Endometrial microvascular endothelial cells (primary cell): ENCODE data around the gene FAM222A. TPM values are rescaled to one million over a fixed set of nuclear protein-coding genes. Genes with fewer than 3 reads are reported as not detected.
"Not testable (repeated sequence)": the region's sequence is repeated elsewhere in the genome, so short reads cannot be mapped to it uniquely, and the experiment has no call there.

Experiments used
- in situ Hi-C: cut with HindIII; loops from 2 replicates; pipeline ENCODE4 v1.10.0; 2017; ENCODE audit warnings: low sequenced_read_pairs, low pct_unique_long_range_greater_than_20kb; ENCODE audit errors: inconsistent ontology term
- total RNA-seq: library from RNA; depleted of rRNA; stranded (reverse); fragments of >200 nt; gene quantifications from one replicate; pipeline ENCODE4 v1.2.3, GENCODE V29; 2015; ENCODE audit errors: inconsistent ontology term

FAM222A gene
- total RNA-seq, 1 donor from 2014 or later = 1.0 TPM

GRCh38 chr12:109689426-109689825, 24.2 kb upstream of the FAM222A start:
- in situ Hi-C loops = no loop called here

- in situ Hi-C loops = no loop called here
Measured at GRCh38 chr12:109693160-109693559, 20.5 kb upstream of the FAM222A start.

GRCh38 chr12:109693653-109694600, 19.7 kb upstream of the FAM222A start:
- in situ Hi-C loops = no loop called here

GRCh38 chr12:109694629-109695028, 19.0 kb upstream of the FAM222A start:
- in situ Hi-C loops = not testable (repeated sequence)

GRCh38 chr12:109695416-109695815, 18.2 kb upstream of the FAM222A start:
- in situ Hi-C loops = no loop called here

- in situ Hi-C loops = no loop called here
Measured at GRCh38 chr12:109695961-109696461, 17.6 kb upstream of the FAM222A start.

- in situ Hi-C loops = no loop called here
Measured at GRCh38 chr12:109696485-109697269, 16.9 kb upstream of the FAM222A start.

- in situ Hi-C loops = no loop called here
Measured at GRCh38 chr12:109697270-109697553, 16.4 kb upstream of the FAM222A start.

GRCh38 chr12:109697877-109698468, 15.7 kb upstream of the FAM222A start:
- in situ Hi-C loops = no loop called here

- in situ Hi-C loops = no loop called here
Measured at GRCh38 chr12:109698820-109699219, 14.8 kb upstream of the FAM222A start.

- in situ Hi-C loops = no loop called here
Measured at GRCh38 chr12:109701064-109701463, 12.6 kb upstream of the FAM222A start.

- in situ Hi-C loops = no loop called here
Measured at GRCh38 chr12:109702111-109702841, 11.3 kb upstream of the FAM222A start.

GRCh38 chr12:109703684-109704083, 9.9 kb upstream of the FAM222A start:
- in situ Hi-C loops = no loop called here

- in situ Hi-C loops = no loop called here
Measured at GRCh38 chr12:109704371-109705098, 9.1 kb upstream of the FAM222A start.

- in situ Hi-C loops = no loop called here
Measured at GRCh38 chr12:109705291-109705690, 8.3 kb upstream of the FAM222A start.

GRCh38 chr12:109706398-109706746, 7.3 kb upstream of the FAM222A start:
- in situ Hi-C loops = no loop called here

GRCh38 chr12:109706747-109707469, 6.7 kb upstream of the FAM222A start:
- in situ Hi-C loops = no loop called here

GRCh38 chr12:109707470-109707821, 6.2 kb upstream of the FAM222A start:
- in situ Hi-C loops = no loop called here
